K562 (cell line): ENCODE measurements around the gene SLC33A1. TPM values are rescaled to one million over a fixed set of nuclear protein-coding genes. Genes with fewer than 3 reads are reported as not detected.
"Not testable (repeated sequence)": the region's sequence is repeated elsewhere in the genome, so short reads cannot be mapped to it uniquely, and the experiment has no call there.

Source experiments
- ATAC-seq: fragments of 200-7000 bp; cut with Tn5 transposase; 3 replicates; pipeline ENCODE4 v1.9.1; 2020; ENCODE audit warnings: moderate library complexity
- BruUV-seq: library from RNA; stranded (reverse); fragments of 400-500 nt; replicated peaks from 2 replicates; lab custom pipeline; 2021; lab: Mats Ljungman, UMichigan
- CTCF ChIA-PET: fragments of 300-600 bp; formaldehyde crosslinking; extraction: SDS; loops from one replicate; lab custom pipeline; 2021; ENCODE audit warnings: low intra/inter-chr PET ratio; lab: Yijun Ruan, JAX
- POLR2A ChIA-PET: fragments of 300-600, 350-650 bp; sonication (Branson Sonifier 250); formaldehyde crosslinking; extraction: SDS; loops from one replicate; lab custom pipeline; 2021; ENCODE audit warnings: antibody characterized with exemption, inconsistent platforms; lab: Yijun Ruan, JAX
- DNase-seq, 4 experiments: peaks; one replicate each; pipeline versions ENCODE4 v3.0.0 to v3.0.0-alpha.2; 2011 to 2018; ENCODE audit warnings: low spot score in 3 of 4, mixed read lengths in 3 of 4; ENCODE audit errors: extremely low read depth in 1 of 4
- FAIRE-seq: peaks from 2 replicates; lab custom pipeline; 2011; peaks lifted over from hg19 to GRCh38; lab: Jason Lieb, UNC
- H2AFZ ChIP-seq: 2 replicates; pipeline ENCODE4 v1.6.0; 2011; ENCODE audit warnings: low read depth, low read length, control low read depth, inconsistent platforms
- H3K27ac ChIP-seq: fragments of 200-600 bp; 3 replicates; pipeline ENCODE4 v1.8.0; 2011; ENCODE audit warnings: low read depth, mild to moderate bottlenecking, control low read depth, inconsistent platforms, low read length, moderate library complexity, mixed read lengths; ENCODE audit errors: extremely low read depth
- H3K27me3 ChIP-seq, 2 experiments: fragments of 300-600 bp in 1 of 2; 2 replicates in 1 of 2; 3 replicates in 1 of 2; pipeline versions ENCODE4 v1.6.0 to v1.8.0; 2011; ENCODE audit warnings: inconsistent platforms in 2 of 2, low read length in 2 of 2, mild to moderate bottlenecking in 1 of 2, mixed read lengths in 1 of 2, moderate library complexity in 1 of 2; ENCODE audit not compliant: control insufficient read depth in 2 of 2, insufficient read depth in 2 of 2
- H3K36me3 ChIP-seq: fragments of 300-600 bp; 3 replicates; pipeline ENCODE4 v1.8.0; 2011; ENCODE audit warnings: mild to moderate bottlenecking, low read length, inconsistent platforms; ENCODE audit not compliant: control insufficient read depth, insufficient read depth
- H3K4me1 ChIP-seq, 2 experiments: fragments of 200-600 bp in 1 of 2; replicated peaks in 1 of 2; 2 replicates in 1 of 2; 3 replicates in 1 of 2; pipeline versions ENCODE4 v1.5.1 to v1.8.0; 2011; ENCODE audit warnings: inconsistent platforms in 2 of 2, low read length in 2 of 2, mild to moderate bottlenecking in 1 of 2, mixed read lengths in 1 of 2, moderate library complexity in 1 of 2; ENCODE audit not compliant: control insufficient read depth in 2 of 2, insufficient read depth in 2 of 2
- H3K4me2 ChIP-seq: 2 replicates; pipeline ENCODE4 v1.6.1; 2011; ENCODE audit warnings: low read length, control low read depth, inconsistent platforms, mixed read lengths; ENCODE audit not compliant: insufficient read depth
- H3K4me3 ChIP-seq: fragments of 200-600 bp; sonication (generic), shearing (Covaris generic); 2 replicates; pipeline ENCODE4 v1.5.1; 2016; ENCODE audit warnings: control low read depth, inconsistent platforms
- H3K79me2 ChIP-seq: fragments of 200-600 bp; 3 replicates; pipeline ENCODE4 v1.8.0; 2011; ENCODE audit warnings: low read length, inconsistent platforms; ENCODE audit not compliant: control insufficient read depth, insufficient read depth
- H3K9ac ChIP-seq, 2 experiments: 2 replicates each; pipeline versions ENCODE4 v1.6.0 to v1.6.1; 2011; ENCODE audit warnings: low read depth in 2 of 2, low read length in 2 of 2, control low read depth in 1 of 2, inconsistent platforms in 1 of 2, mild to moderate bottlenecking in 1 of 2, mixed read lengths in 1 of 2; ENCODE audit not compliant: insufficient read depth in 1 of 2
- H3K9me1 ChIP-seq: one replicate; pipeline ENCODE4 v1.6.0; 2011; ENCODE audit warnings: inconsistent platforms, mild to moderate bottlenecking, low read length, moderate library complexity; ENCODE audit not compliant: control insufficient read depth, insufficient read depth
- H3K9me3 ChIP-seq: replicated peaks from 2 replicates; pipeline ENCODE4 v1.5.1; 2011; ENCODE audit warnings: low read depth, low read length, inconsistent platforms; ENCODE audit not compliant: control insufficient read depth, insufficient read depth
- H4K20me1 ChIP-seq: replicated peaks from 2 replicates; pipeline ENCODE4 v1.6.1; 2011; ENCODE audit warnings: low read length, inconsistent platforms, mixed read lengths; ENCODE audit not compliant: control insufficient read depth, insufficient read depth
- CEBPG ChIP-seq, 3 experiments: fragments of 200-800 bp in 1 of 3; sonication (Bioruptor generic) in 1 of 3; sonication (generic) in 1 of 3; formaldehyde crosslinking in 1 of 3; IDR thresholded peaks in 2 of 3; conservative IDR thresholded peaks in 1 of 3; 2 replicates each; pipeline versions ENCODE4 v1.6.1 to v1.8.0; 2016 to 2022; ENCODE audit warnings: missing compliant biosample characterization in 2 of 3, missing genetic modification characterization in 2 of 3, mild to moderate bottlenecking in 1 of 3, missing genetic modification reagents in 1 of 3
- ESRRB ChIP-seq: fragments of 250-450 bp; sonication (Bioruptor Pico); IDR thresholded peaks from 2 replicates; pipeline ENCODE4 v1.5.0; 2020; ENCODE audit warnings: mild to moderate bottlenecking, moderate library complexity, borderline replicate concordance
- NFE2L1 ChIP-seq: fragments of 450-650 bp; IDR thresholded peaks from 2 replicates; pipeline ENCODE4 v1.6.1; 2016; ENCODE audit warnings: missing genetic modification characterization, low read depth, mild to moderate bottlenecking, missing compliant biosample characterization, moderate library complexity, borderline replicate concordance
- POLR2H ChIP-seq: IDR thresholded peaks from 2 replicates; pipeline ENCODE4 v1.6.1; 2016; ENCODE audit warnings: missing genetic modification characterization, low read depth, mild to moderate bottlenecking, control low read depth, missing compliant biosample characterization, moderate library complexity
- TCF7 ChIP-seq: sonication (generic); IDR thresholded peaks from 2 replicates; pipeline ENCODE4 v1.6.1; 2016; ENCODE audit warnings: antibody characterized with exemption, borderline replicate concordance
- ZNF274 ChIP-seq: IDR thresholded peaks from 2 replicates; pipeline ENCODE4 v1.6.1; 2011; ENCODE audit warnings: low read depth, mild to moderate bottlenecking, low read length, moderate library complexity, borderline replicate concordance
- ZNF384 ChIP-seq: IDR thresholded peaks from 2 replicates; pipeline ENCODE4 v1.6.1; 2012; ENCODE audit warnings: low read depth, low read length, improper control_type of control experiment
- WGBS: fragments of 100-300 bp; shearing (Covaris generic); methylation state at CpG from one replicate; pipeline ENCODE4 v1.1.6; 2016; ENCODE audit warnings: low coverage, mixed read lengths; ENCODE audit not compliant: insufficient coverage; ENCODE audit errors: missing lambda C conversion rate; 5-methylcytosine and 5-hydroxymethylcytosine counted together
- in situ Hi-C: fragments of 300-500 bp; cut with MboI; formaldehyde crosslinking; loops from 4 replicates; pipeline ENCODE4 v1.15.0; 2018; ENCODE audit warnings: inconsistent platforms, mixed read lengths
- intact Hi-C: fragments of 100-400 bp; cut with micrococcal nuclease; formaldehyde crosslinking; loops from 2 replicates; pipeline ENCODE4 v1.14.2; 2022
- polyA plus RNA-seq, 8 experiments: library from polyadenylated mRNA; depleted of rRNA in 4 of 8; stranded (reverse) in 5 of 8; unstranded in 3 of 8; fragments of >200 nt; fragmentation: Nextera tagmentation in 2 of 8; fragmentation: Illumina TruSeq in 1 of 8; extraction: Ambion mirVana in 2 of 8; extraction: Trizol in 1 of 8; gene quantifications; 2 replicates each; pipeline versions ENCODE4 v1.2.1 to v1.2.3, GENCODE V29; 2011 to 2014; ENCODE audit warnings: inconsistent platforms in 1 of 8, missing spikeins in 1 of 8
- total RNA-seq, 7 experiments: library from RNA; depleted of rRNA in 6 of 7; stranded (reverse); fragments of >200 nt in 6 of 7; fragmentation: Illumina TruSeq in 2 of 7; extraction: Trizol in 2 of 7; gene quantifications; 2 replicates each; pipeline versions ENCODE4 v1.2.1 to v1.2.3, GENCODE V29; 2011 to 2021; ENCODE audit warnings: low replicate concordance in 1 of 7
- TF ChIP-seq, protein P1 (sequence below), 2 experiments: fragments of 450-650 bp in 1 of 2; sonication (generic) in 1 of 2; formaldehyde crosslinking in 1 of 2; IDR thresholded peaks in 1 of 2; conservative IDR thresholded peaks in 1 of 2; 2 replicates each; pipeline versions ENCODE4 v1.6.1 to v1.8.1; 2016 to 2023; ENCODE audit warnings: mild to moderate bottlenecking in 2 of 2, moderate library complexity in 2 of 2, inconsistent platforms in 1 of 2, missing genetic modification reagents in 1 of 2

Gene SLC33A1
- total and polyA plus RNA-seq, 9 of the 15 experiments (the other 6 are each of a cell fraction or from before 2014, with no cell fraction given): 6.2 to 26.8 (median 19.6) TPM

GRCh38 chr3:155886348-155886747 is 32.1 kb upstream of the SLC33A1 start:
- H3K27me3 ChIP-seq, H3K4me2 ChIP-seq, in situ Hi-C loops, intact Hi-C loops, H4K20me1 ChIP-seq, FAIRE-seq, H3K36me3 ChIP-seq, DNase-seq, H3K9me3 ChIP-seq, H2AFZ ChIP-seq, BruUV-seq, H3K27ac ChIP-seq, H3K9me1 ChIP-seq, H3K4me3 ChIP-seq: not testable (repeated sequence)
- Histone ChIP-seq H3K4me1 (peaks cover 26 to 38% of the 10 kb centered on the region in 2 experiments), H3K9ac (0 out of 4 replicates have a peak overlapping the region, but pooled peaks of 1 of the 2 experiments have one; percentile 28), H3K79me2 (peaks cover 99% of the 10 kb centered on the region)
- POLR2A ChIA-PET: interaction anchor here (0.6 to 6.6 kb wide), 6 partner anchors 10 to 538 kb away, joined by 3 to 64 read pairs (median 4); partner anchors contain the start of genes C3orf33, GMPS and SLC33A1
- 70% methylated on average over 6 of the region's 8 CpGs for WGBS
- TF ChIP-seq ZNF384 (peak; percentile 82), CEBPG (CRISPR knock-in tag; IDR thresholded peaks at IDR 0.05) (0 out of 2 replicates have a peak, but pooled peaks have one; percentile 49), CEBPG (tag; conservative IDR thresholded peaks at IDR 0.05 in 1 of 2, IDR thresholded peaks at IDR 0.05 in 1 of 2) (0 out of 4 replicates have a peak, but pooled peaks of 1 of the 2 experiments have one; percentile 11)
- peak; percentile 5 for ATAC-seq
- CTCF ChIA-PET: interaction anchor here (0.6 kb wide), 1 partner anchor 28 kb away, joined by 4 read pairs; no protein-coding TSS in a partner anchor

- no peak overlapping the region for H3K4me3 ChIP-seq
- H3K79me2 ChIP-seq: peaks cover 99% of the 10 kb centered on the region
- H3K9me1 ChIP-seq: no peaks in the 10 kb centered on the region
- intact Hi-C loops: no loop called here
- H4K20me1 ChIP-seq: no peaks in the 10 kb centered on the region
- no peaks in the 10 kb centered on the region for H3K27me3 ChIP-seq
- in situ Hi-C loops: no loop called here
- no peak for FAIRE-seq
- TF ChIP-seq CEBPG (CRISPR knock-in tag; IDR thresholded peaks at IDR 0.05) (no peak), CEBPG (tag; conservative IDR thresholded peaks at IDR 0.05 in 1 of 2, IDR thresholded peaks at IDR 0.05 in 1 of 2) (peak in 1 of 2 experiments; percentile 79; a peak in 3 of 4 replicates), NFE2L1 (tag) (no peak), ESRRB (no peak), TCF7 (no peak), ZNF274 (no peak), POLR2H (tag) (peak; percentile 45)
- TF ChIP-seq, protein P1, sequence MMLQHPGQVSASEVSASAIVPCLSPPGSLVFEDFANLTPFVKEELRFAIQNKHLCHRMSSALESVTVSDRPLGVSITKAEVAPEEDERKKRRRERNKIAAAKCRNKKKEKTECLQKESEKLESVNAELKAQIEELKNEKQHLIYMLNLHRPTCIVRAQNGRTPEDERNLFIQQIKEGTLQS (IDR thresholded peaks at IDR 0.05): peak; percentile 62
- TF ChIP-seq, protein P1 (CRISPR knock-in tag; conservative IDR thresholded peaks at IDR 0.05): no peak
- H3K4me1 ChIP-seq: peaks cover 25 to 32% of the 10 kb centered on the region in 2 experiments; a peak in 4 of 5 replicates
- no peak for ATAC-seq
- no peak overlapping the region for H3K4me2 ChIP-seq
- BruUV-seq: no TSS peak
- no peak for DNase-seq
- H3K9ac ChIP-seq: no peak overlapping the region
- ChIA-PET POLR2A (interaction anchor here (0.5 to 6.6 kb wide), 7 partner anchors 10 to 79 kb away, joined by 3 to 64 read pairs (median 3); partner anchors contain the start of genes C3orf33 and GMPS), CTCF (no interaction called here)
- no peak overlapping the region for H2AFZ ChIP-seq
- peak overlapping the region; percentile 13; the same call in 1 of the 3 replicates for H3K27ac ChIP-seq
- H3K36me3 ChIP-seq: peaks cover 2% of the 10 kb centered on the region; the same call in 1 of the 3 replicates
- no peaks in the 10 kb centered on the region for H3K9me3 ChIP-seq
These were observed 31.1 kb upstream of the SLC33A1 start for GRCh38 chr3:155885292-155885691.
